Gastrocnemius medialis (tissue), 4 donors: ENCODE data around the gene KAZN. TPM values are rescaled to one million over a fixed set of nuclear protein-coding genes. Genes with fewer than 3 reads are reported as not detected.

Experiments used
- ATAC-seq, 2 donors: fragments of 150-250 bp; one replicate each; pipeline ENCODE4 v1.9.1; 2016
- DNase-seq, 2 donors: peaks; one replicate each; pipeline ENCODE4 v3.0.0-alpha.2; 2019
- H3K27ac ChIP-seq, 4 donors: fragments of 200-600 bp; sonication (generic); 1 replicate in 1 of 4; 2 replicates in 3 of 4; pipeline ENCODE4 v1.5.1; 2016 to 2018; ENCODE audit warnings: mild to moderate bottlenecking in 2 of 4, moderate library complexity in 1 of 4
- H3K27me3 ChIP-seq, 3 donors: fragments of 200-600 bp; sonication (generic) in 2 of 3; 1 replicate in 1 of 3; 2 replicates in 2 of 3; pipeline versions ENCODE4 v1.5.1 to v1.6.0; 2016 to 2019; ENCODE audit warnings: mild to moderate bottlenecking in 1 of 3, moderate library complexity in 1 of 3
- H3K36me3 ChIP-seq, 2 donors: fragments of 200-600 bp; sonication (generic) in 1 of 2; one replicate each; pipeline ENCODE4 v1.5.1; 2017 to 2018
- H3K4me1 ChIP-seq, 2 donors: fragments of 200-600 bp; sonication (generic) in 1 of 2; one replicate each; pipeline ENCODE4 v1.5.1; 2016 to 2017; ENCODE audit warnings: mild to moderate bottlenecking in 2 of 2
- H3K4me3 ChIP-seq, 4 donors: fragments of 200-600 bp; sonication (generic) in 3 of 4; 1 replicate in 1 of 4; 2 replicates in 3 of 4; pipeline ENCODE4 v1.5.1; 2016 to 2019; ENCODE audit warnings: mild to moderate bottlenecking in 2 of 4
- H3K9me3 ChIP-seq, 3 donors: fragments of 200-600 bp; sonication (generic) in 2 of 3; 1 replicate in 1 of 3; 2 replicates in 2 of 3; pipeline ENCODE4 v1.5.1; 2016 to 2019
- POLR2A ChIP-seq, 2 donors: fragments of 450-650 bp; IDR thresholded peaks; one replicate each; pipeline ENCODE4 v1.6.1; 2017; ENCODE audit warnings: antibody characterized with exemption in 2 of 2, mild to moderate bottlenecking in 2 of 2, moderate library complexity in 2 of 2
- in situ Hi-C, 4 donors: fragments of 200-750 bp; cut with MboI; loops; one replicate each; pipeline versions ENCODE4 v1.15.0 to v1.8.0; 2017; ENCODE audit warnings: low sequenced_read_pairs in 4 of 4
- intact Hi-C: fragments of 100-400 bp; cut with DNase I; formaldehyde crosslinking; loops from one replicate; pipeline ENCODE4 v1.15.1; 2023; ENCODE audit warnings: low total_unique reads
- total RNA-seq, 4 donors: library from RNA; depleted of rRNA; stranded (reverse); fragments of >200 nt; gene quantifications; one replicate each; pipeline versions ENCODE4 v1.1.0 to v1.2.3, GENCODE V29; 2016
- TF ChIP-seq, protein P1 (sequence below), 5 experiments: fragments of 450-650 bp in 3 of 5; fragments of 200-600 bp in 2 of 5; sonication (generic) in 2 of 5; IDR thresholded peaks in 4 of 5; conservative IDR thresholded peaks in 1 of 5; 1 replicate in 4 of 5; 2 replicates in 1 of 5; pipeline ENCODE4 v1.5.1; 2016 to 2019; ENCODE audit warnings: antibody characterized with exemption in 5 of 5, mild to moderate bottlenecking in 3 of 5, moderate library complexity in 3 of 5

The KAZN gene
- total RNA-seq, 4 donors from 2014 or later: 0.05 to 2.2 (median 1.00) TPM

GRCh38 chr1:14948112-14948652 is 349.7 kb downstream of the KAZN start:
- no peaks in the 10 kb centered on the region for H3K27me3 ChIP-seq

GRCh38 chr1:14949270-14949835 is 350.9 kb downstream of the KAZN start:
- in situ Hi-C loops: no loop called here
- TF ChIP-seq, protein P1, sequence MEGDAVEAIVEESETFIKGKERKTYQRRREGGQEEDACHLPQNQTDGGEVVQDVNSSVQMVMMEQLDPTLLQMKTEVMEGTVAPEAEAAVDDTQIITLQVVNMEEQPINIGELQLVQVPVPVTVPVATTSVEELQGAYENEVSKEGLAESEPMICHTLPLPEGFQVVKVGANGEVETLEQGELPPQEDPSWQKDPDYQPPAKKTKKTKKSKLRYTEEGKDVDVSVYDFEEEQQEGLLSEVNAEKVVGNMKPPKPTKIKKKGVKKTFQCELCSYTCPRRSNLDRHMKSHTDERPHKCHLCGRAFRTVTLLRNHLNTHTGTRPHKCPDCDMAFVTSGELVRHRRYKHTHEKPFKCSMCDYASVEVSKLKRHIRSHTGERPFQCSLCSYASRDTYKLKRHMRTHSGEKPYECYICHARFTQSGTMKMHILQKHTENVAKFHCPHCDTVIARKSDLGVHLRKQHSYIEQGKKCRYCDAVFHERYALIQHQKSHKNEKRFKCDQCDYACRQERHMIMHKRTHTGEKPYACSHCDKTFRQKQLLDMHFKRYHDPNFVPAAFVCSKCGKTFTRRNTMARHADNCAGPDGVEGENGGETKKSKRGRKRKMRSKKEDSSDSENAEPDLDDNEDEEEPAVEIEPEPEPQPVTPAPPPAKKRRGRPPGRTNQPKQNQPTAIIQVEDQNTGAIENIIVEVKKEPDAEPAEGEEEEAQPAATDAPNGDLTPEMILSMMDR (IDR thresholded peaks at IDR 0.05 in 4 of 5, conservative IDR thresholded peaks at IDR 0.05 in 1 of 5): no peak
- TF ChIP-seq POLR2A (IDR thresholded peaks at IDR 0.05): no peak

More at GRCh38 chr1:14948112-14948652, 349.7 kb downstream of the KAZN start:
- intact Hi-C loops: no loop called here
- H3K4me1 ChIP-seq: peaks cover 3 to 5% of the 10 kb centered on the region in 2 donors
- DNase-seq: no peak
- no peak overlapping the region for H3K27ac ChIP-seq
- no peaks in the 10 kb centered on the region for H3K9me3 ChIP-seq
- no peaks in the 10 kb centered on the region for H3K36me3 ChIP-seq
- ATAC-seq: no peak
- in situ Hi-C loops: no loop called here
- TF ChIP-seq, protein P1 (IDR thresholded peaks at IDR 0.05 in 4 of 5, conservative IDR thresholded peaks at IDR 0.05 in 1 of 5): no peak
- no peak for TF ChIP-seq POLR2A (IDR thresholded peaks at IDR 0.05)
- H3K4me3 ChIP-seq: no peak overlapping the region

DNA sequence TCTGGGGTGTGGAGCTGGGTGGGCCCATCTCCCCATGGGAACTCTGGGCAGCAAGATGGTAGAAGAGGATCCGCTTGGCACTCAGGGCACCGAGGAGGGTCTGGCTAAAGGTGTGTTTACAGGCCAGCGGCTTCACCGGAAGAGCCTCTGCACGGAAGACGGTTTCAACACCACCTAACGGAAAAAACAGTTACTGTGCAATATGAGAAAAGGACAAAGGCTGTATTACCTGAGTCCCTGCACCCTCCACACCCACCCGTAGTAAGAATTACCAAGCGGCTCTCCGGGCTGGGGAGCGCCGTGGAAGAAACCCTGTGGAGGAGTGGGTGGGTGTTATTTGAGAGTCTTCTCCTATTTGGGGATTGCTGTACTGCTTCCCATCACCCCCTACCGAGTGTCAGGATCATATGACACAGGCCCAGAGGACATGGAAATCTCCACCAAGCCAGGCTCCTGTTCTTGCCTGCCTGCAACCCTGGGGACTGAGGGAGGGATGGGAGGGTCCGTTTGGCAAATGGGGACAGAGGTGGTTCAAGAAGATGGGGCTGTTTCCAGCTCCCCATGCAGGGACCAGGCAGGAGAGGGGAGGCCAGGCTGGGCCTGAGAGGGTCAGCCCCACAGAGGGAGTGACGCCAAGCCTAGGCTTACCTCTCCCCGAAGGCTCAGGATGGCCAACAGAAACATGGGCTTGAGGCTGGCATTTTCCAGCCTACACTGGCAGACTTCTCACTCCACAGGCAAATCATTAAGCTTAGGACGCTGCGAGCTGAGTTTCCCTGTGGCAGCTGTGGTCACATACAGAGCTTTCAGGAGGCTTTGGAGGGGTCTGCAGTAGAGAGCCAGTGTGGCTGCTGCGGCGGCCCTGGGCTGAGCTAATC is 351.6 kb downstream of the KAZN start:
- in situ Hi-C loops: no loop called here
- no peak overlapping the region for H3K27ac ChIP-seq
- no peak for TF ChIP-seq POLR2A (IDR thresholded peaks at IDR 0.05)
- TF ChIP-seq, protein P1 (IDR thresholded peaks at IDR 0.05 in 4 of 5, conservative IDR thresholded peaks at IDR 0.05 in 1 of 5): no peak

More at GRCh38 chr1:14949270-14949835, 350.9 kb downstream of the KAZN start:
- Histone ChIP-seq H3K36me3 (no peaks in the 10 kb centered on the region), H3K9me3 (no peaks in the 10 kb centered on the region), H3K4me1 (peaks cover 3 to 5% of the 10 kb centered on the region in 2 donors), H3K27ac (no peak overlapping the region), H3K27me3 (no peaks in the 10 kb centered on the region), H3K4me3 (no peak overlapping the region)
- intact Hi-C loops: no loop called here
- ATAC-seq (no peak), DNase-seq (no peak)

DNA sequence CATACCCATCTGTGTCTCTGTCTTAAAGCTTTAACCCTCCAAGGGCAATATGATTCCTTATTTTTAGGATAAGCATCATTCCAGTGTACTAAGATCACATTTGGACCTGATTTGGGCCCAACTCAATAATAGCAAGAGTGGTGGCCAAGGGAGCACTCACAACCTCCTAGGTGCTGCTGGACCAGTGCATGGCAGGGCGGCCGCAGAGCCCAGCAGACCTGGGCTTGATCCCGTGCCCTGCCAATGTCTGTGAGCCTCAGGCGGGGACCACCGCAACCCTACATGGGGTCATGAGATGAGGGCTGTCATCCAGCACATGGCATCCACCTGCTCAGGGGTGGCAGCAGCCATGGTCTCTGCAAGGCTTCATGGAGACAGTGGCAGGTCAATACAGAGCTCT is 353.3 kb downstream of the KAZN start:
- H3K27ac ChIP-seq: no peak overlapping the region
- no peaks in the 10 kb centered on the region for H3K4me1 ChIP-seq
- TF ChIP-seq POLR2A (IDR thresholded peaks at IDR 0.05): no peak
- TF ChIP-seq, protein P1 (IDR thresholded peaks at IDR 0.05 in 4 of 5, conservative IDR thresholded peaks at IDR 0.05 in 1 of 5): no peak
- intact Hi-C loops (no loop called here), in situ Hi-C loops (no loop called here)
- no peaks in the 10 kb centered on the region for H3K36me3 ChIP-seq
- no peak overlapping the region for H3K4me3 ChIP-seq
- no peak for ATAC-seq
- DNase-seq: no peak
- no peaks in the 10 kb centered on the region for H3K27me3 ChIP-seq
- H3K9me3 ChIP-seq: no peaks in the 10 kb centered on the region

More for the DNA sequence above, 351.6 kb downstream of the KAZN start:
- Histone ChIP-seq H3K9me3 (no peaks in the 10 kb centered on the region), H3K4me1 (peaks cover 3 to 5% of the 10 kb centered on the region in 2 donors), H3K27me3 (no peaks in the 10 kb centered on the region), H3K4me3 (no peak overlapping the region), H3K36me3 (no peaks in the 10 kb centered on the region)
- intact Hi-C loops: no loop called here
- DNase-seq (no peak), ATAC-seq (no peak)
